ENCODE measurements around the gene PPP6R3. TPM values are rescaled to one million over a fixed set of nuclear protein-coding genes. Genes with fewer than 3 reads are reported as not detected.
A peak's percentile ranks its signal among the peaks of the same experiment; 100 is the strongest.

Gene PPP6R3
- polyA plus RNA-seq, 1 of the 3 experiments (the other 2 are of a cell fraction): 28.1 TPM

DNA sequence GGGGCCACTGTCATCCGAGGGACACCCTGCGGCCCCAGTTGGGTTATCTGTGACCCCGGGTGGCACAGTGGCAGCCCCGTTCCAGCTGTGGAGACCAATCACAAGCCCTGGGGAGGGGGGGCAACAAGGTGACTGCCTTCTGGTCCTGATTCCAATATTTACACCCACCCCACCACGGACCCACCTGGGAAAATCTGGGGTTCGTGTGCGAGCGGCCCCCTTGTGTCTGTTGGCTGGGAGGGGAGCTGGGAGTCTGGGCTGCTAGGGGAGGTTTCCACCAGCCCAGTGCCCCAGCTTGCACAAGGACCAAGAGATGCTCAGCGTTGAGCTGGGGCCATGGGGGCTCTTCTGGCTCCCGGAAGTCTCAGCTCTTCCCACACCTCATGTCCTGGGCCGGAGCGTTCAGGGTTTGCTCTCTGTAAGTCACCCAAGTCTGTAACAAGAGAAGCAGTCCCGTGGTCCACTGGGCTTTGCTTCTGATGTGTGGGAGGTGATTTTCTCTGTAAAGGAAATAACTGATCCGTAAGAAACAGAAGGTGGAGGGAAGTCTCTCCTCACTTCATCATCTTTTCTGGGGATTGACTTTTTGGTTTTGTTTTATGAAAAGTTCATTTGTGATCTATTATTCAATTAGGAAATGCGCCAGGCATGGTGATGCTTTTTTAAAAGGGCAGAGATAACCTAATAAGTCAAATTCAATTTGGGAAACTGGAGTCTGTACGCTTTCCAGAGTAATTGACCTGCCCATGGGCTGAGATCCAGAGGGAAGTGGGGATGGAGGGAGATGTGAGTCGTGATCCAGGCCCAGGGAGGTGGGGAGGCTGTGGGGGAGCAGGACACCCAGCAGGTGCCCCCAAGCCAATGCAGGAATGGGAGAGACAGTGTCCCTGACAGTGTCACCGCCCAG, 201.4 kb downstream of the PPP6R3 start:
- H3K27me3 ChIP-seq (ENCODE audit: insufficient read depth): peaks cover 9% of the 10 kb centered on the region; the same call in 1 of the 2 replicates
- H4K20me1 ChIP-seq (ENCODE audit: insufficient read depth): no peaks in the 10 kb centered on the region
- peaks cover 10 to 74% of the 10 kb centered on the region in 2 experiments; a peak in 3 of 4 replicates for H3K4me1 ChIP-seq (ENCODE audit: control insufficient read depth in 1 of 2, insufficient read depth in 2 of 2, low read depth in 1 of 2, low read length in 1 of 2)
- no peak overlapping the region for H3K9ac ChIP-seq
- no peak overlapping the region; a peak in 1 of 4 replicates for H3K4me3 ChIP-seq (ENCODE audit: low read depth in 2 of 2, low read length in 1 of 2)
- H3K79me2 ChIP-seq (ENCODE audit: insufficient read depth): no peaks in the 10 kb centered on the region
- H3K27ac ChIP-seq (ENCODE audit: low read depth in 2 of 2, low read length in 1 of 2): peak overlapping the region in 1 of 2 experiments; percentile 99; a peak in 2 of 4 replicates
- no peak overlapping the region for H2AFZ ChIP-seq (ENCODE audit: low read depth)
- peaks cover 9% of the 10 kb centered on the region for H3F3A ChIP-seq (replicated peaks; ENCODE audit: insufficient read depth)
- peak; percentile 94 for DNase-seq
- ChIA-PET CTCF (interaction anchor here (1.0 to 1.9 kb wide), 3 partner anchors 16 to 93 kb away, joined by 3 to 5 read pairs (median 3); no protein-coding TSS in a partner anchor), POLR2A (interaction anchor here (0.7 to 1.2 kb wide), 2 partner anchors 16 to 93 kb away, joined by 4 read pairs; no protein-coding TSS in a partner anchor)
- no peaks in the 10 kb centered on the region for H3K9me2 ChIP-seq
- 9% methylated on average over 9 of the region's 18 CpGs for WGBS (ENCODE audit: low lambda C conversion rate)
- H3K9me3 ChIP-seq: no peaks in the 10 kb centered on the region
- no peaks in the 10 kb centered on the region for H3K36me3 ChIP-seq (replicated peaks in 1 of 2; ENCODE audit: control insufficient read depth in 1 of 2, insufficient read depth in 2 of 2, low read length in 1 of 2)
- H3K4me2 ChIP-seq: no peak overlapping the region
- TF ChIP-seq, protein P1, sequence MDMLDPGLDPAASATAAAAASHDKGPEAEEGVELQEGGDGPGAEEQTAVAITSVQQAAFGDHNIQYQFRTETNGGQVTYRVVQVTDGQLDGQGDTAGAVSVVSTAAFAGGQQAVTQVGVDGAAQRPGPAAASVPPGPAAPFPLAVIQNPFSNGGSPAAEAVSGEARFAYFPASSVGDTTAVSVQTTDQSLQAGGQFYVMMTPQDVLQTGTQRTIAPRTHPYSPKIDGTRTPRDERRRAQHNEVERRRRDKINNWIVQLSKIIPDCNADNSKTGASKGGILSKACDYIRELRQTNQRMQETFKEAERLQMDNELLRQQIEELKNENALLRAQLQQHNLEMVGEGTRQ (IDR thresholded peaks at IDR 0.05; ENCODE audit: borderline replicate concordance, low read depth, low read length): no peak
- TF ChIP-seq, protein P2, sequence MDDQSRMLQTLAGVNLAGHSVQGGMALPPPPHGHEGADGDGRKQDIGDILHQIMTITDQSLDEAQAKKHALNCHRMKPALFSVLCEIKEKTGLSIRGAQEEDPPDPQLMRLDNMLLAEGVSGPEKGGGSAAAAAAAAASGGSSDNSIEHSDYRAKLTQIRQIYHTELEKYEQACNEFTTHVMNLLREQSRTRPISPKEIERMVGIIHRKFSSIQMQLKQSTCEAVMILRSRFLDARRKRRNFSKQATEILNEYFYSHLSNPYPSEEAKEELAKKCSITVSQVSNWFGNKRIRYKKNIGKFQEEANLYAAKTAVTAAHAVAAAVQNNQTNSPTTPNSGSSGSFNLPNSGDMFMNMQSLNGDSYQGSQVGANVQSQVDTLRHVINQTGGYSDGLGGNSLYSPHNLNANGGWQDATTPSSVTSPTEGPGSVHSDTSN (IDR thresholded peaks at IDR 0.05): peak; percentile 44
- TF ChIP-seq TEAD4 (IDR thresholded peaks at IDR 0.05; ENCODE audit: borderline replicate concordance, insufficient read depth) (peak; percentile 78; the same call in 1 of the 2 replicates), EP300 (IDR thresholded peaks at IDR 0.05; ENCODE audit: borderline replicate concordance in 1 of 2, low read depth in 1 of 2, low read length in 1 of 2) (peak in 1 of 2 experiments; percentile 99; a peak in 2 of 4 replicates), MEF2A (IDR thresholded peaks at IDR 0.05; ENCODE audit: borderline replicate concordance, low read depth) (no peak), FOXM1 (IDR thresholded peaks at IDR 0.05; ENCODE audit: low read depth) (no peak), JUND (IDR thresholded peaks at IDR 0.05) (no peak), RCOR1 (IDR thresholded peaks at IDR 0.05; ENCODE audit: low read length) (peak; percentile 99), RFX5 (IDR thresholded peaks at IDR 0.05; ENCODE audit: low read length) (0 out of 2 replicates have a peak, but pooled peaks have one; percentile 7), RXRA (IDR thresholded peaks at IDR 0.05; ENCODE audit: borderline replicate concordance, low read depth) (no peak), YY1 (IDR thresholded peaks at IDR 0.05; ENCODE audit: low read depth) (no peak), GABPA (IDR thresholded peaks at IDR 0.05; ENCODE audit: low read depth) (no peak), EZH2phosphoT487 (IDR thresholded peaks at IDR 0.05; ENCODE audit: borderline replicate concordance, low read depth) (no peak), TAF1 (IDR thresholded peaks at IDR 0.05; ENCODE audit: borderline replicate concordance, low read depth, low read length) (no peak), POLR2AphosphoS5 (IDR thresholded peaks at IDR 0.05; ENCODE audit: low read depth, low read length) (peak; percentile 87; the same call in 1 of the 2 replicates), SIN3A (IDR thresholded peaks at IDR 0.05; ENCODE audit: borderline replicate concordance, low read depth, low read length) (0 out of 2 replicates have a peak, but pooled peaks have one; percentile 24), TCF12 (IDR thresholded peaks at IDR 0.05) (peak; percentile 87), CHD2 (IDR thresholded peaks at IDR 0.05; ENCODE audit: low read length, partially characterized antibody) (peak; percentile 74), SMC3 (IDR thresholded peaks at IDR 0.05; ENCODE audit: low read depth, low read length) (peak; percentile 12; the same call in 1 of the 2 replicates), FOXJ3 (CRISPR knock-in tag; IDR thresholded peaks at IDR 0.05) (peak; percentile 98), FOSL2 (IDR thresholded peaks at IDR 0.05; ENCODE audit: borderline replicate concordance, low read depth) (no peak), NFIC (IDR thresholded peaks at IDR 0.05; ENCODE audit: borderline replicate concordance) (no peak; the same call in 1 of the 2 replicates), GATA2 (CRISPR knock-in tag; IDR thresholded peaks at IDR 0.05) (peak; percentile 93)
- TF ChIP-seq, protein P3, sequence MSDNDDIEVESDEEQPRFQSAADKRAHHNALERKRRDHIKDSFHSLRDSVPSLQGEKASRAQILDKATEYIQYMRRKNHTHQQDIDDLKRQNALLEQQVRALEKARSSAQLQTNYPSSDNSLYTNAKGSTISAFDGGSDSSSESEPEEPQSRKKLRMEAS (IDR thresholded peaks at IDR 0.05; ENCODE audit: low read depth): no peak
- TF ChIP-seq, protein P4, sequence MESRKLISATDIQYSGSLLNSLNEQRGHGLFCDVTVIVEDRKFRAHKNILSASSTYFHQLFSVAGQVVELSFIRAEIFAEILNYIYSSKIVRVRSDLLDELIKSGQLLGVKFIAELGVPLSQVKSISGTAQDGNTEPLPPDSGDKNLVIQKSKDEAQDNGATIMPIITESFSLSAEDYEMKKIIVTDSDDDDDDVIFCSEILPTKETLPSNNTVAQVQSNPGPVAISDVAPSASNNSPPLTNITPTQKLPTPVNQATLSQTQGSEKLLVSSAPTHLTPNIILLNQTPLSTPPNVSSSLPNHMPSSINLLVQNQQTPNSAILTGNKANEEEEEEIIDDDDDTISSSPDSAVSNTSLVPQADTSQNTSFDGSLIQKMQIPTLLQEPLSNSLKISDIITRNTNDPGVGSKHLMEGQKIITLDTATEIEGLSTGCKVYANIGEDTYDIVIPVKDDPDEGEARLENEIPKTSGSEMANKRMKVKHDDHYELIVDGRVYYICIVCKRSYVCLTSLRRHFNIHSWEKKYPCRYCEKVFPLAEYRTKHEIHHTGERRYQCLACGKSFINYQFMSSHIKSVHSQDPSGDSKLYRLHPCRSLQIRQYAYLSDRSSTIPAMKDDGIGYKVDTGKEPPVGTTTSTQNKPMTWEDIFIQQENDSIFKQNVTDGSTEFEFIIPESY (IDR thresholded peaks at IDR 0.05; ENCODE audit: borderline replicate concordance, low read depth): no peak
- TF ChIP-seq, protein P5, sequence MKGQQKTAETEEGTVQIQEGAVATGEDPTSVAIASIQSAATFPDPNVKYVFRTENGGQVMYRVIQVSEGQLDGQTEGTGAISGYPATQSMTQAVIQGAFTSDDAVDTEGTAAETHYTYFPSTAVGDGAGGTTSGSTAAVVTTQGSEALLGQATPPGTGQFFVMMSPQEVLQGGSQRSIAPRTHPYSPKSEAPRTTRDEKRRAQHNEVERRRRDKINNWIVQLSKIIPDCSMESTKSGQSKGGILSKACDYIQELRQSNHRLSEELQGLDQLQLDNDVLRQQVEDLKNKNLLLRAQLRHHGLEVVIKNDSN (IDR thresholded peaks at IDR 0.05; ENCODE audit: borderline replicate concordance, low read depth): no peak

Data from SK-N-SH (cell line).